Left colon (tissue), 2 donors: Measurements from ENCODE around the gene PLD1. TPM values are rescaled to one million over a fixed set of nuclear protein-coding genes. Genes with fewer than 3 reads are reported as not detected.
A peak's percentile ranks its signal among the peaks of the same experiment; 100 is the strongest.
"Not testable (repeated sequence)": the region's sequence is repeated elsewhere in the genome, so short reads cannot be mapped to it uniquely, and the experiment has no call there.

ENCODE experiments used
- ATAC-seq: fragments of 200-7000 bp; cut with Tn5 transposase; one replicate; pipeline ENCODE4 v1.9.1; 2020; ENCODE audit warnings: mild to moderate bottlenecking, moderate library complexity
- DNase-seq, 2 donors: peaks; one replicate each; pipeline ENCODE4 v3.0.0-alpha.2; 2020
- intact Hi-C, 2 donors: fragments of 100-400 bp; cut with DNase I in 1 of 2; cut with micrococcal nuclease in 1 of 2; formaldehyde crosslinking; loops; one replicate each; pipeline versions ENCODE4 v1.11.2 to v1.14.0; 2022; cut with DNase I, micrococcal nuclease
- total RNA-seq, 2 donors: library from RNA; stranded (reverse); fragmentation: NEBNext Ultra II Directional; extraction: Animal tissue kit (Norgen Biotek cat#: 25700); gene quantifications; one replicate each; pipeline ENCODE4 v1.2.1, GENCODE V29; 2021
- donor health status: DM: no; HTN: no; CAD: no.
- donor health status: DM: yes; HTN: yes; CAD: no.

PLD1 gene
- total RNA-seq, 2 donors from 2014 or later: 79.7 to 109 TPM

GRCh38 chr3:171654809-171655208 is 155.5 kb downstream of the PLD1 start:
- intact Hi-C loops: no loop called here
- no peak for ATAC-seq
- no peak for DNase-seq

DNA sequence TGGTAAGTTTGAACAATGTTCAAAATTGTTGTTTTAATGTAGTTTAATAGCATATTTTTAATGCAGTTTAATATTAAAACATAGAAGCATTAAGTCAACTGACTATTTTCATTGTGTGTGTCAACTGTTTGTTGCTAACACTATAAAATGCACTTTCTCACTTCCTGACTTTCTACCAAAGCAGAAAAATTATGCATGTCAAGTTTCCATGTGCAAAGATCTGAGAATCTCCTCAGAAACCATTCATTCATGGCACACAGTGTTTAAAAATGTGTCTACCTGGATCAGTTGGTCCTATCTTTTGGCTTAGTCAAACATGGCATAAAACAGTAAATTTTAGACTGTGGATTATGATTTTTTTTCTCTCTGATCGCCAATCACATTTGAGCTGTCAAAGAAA is 156.0 kb downstream of the PLD1 start:
- ATAC-seq: no peak
- no peak for DNase-seq
- intact Hi-C loops: no loop called here

DNA sequence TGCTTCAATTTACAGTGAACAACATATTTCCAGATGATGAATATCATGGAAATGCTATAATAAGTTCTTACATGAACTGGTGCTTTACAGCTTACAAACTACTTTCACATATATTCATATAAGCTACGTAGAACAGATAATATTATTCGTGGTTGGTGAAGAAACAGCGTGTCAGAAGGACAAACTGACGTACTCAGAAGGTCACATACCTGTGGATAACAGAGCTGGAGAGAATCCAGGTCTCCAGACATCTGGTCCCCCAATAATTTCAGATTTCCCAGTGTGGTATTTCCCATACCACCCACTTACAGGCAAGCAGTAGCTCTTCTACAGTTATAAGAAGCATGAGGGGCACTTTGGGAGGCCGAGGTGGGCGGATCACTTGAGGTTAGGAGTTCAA is 156.6 kb downstream of the PLD1 start:
- ATAC-seq: no peak
- intact Hi-C loops: no loop called here
- DNase-seq: no peak

GRCh38 chr3:171652932-171653331 is 157.4 kb downstream of the PLD1 start:
- intact Hi-C loops: no loop called here
- ATAC-seq: no peak
- no peak for DNase-seq

- DNase-seq (no peak), ATAC-seq (no peak)
- intact Hi-C loops: loop anchor here in 1 of 2 donors (5.0 to 10.0 kb wide), 4 partner anchors 122 to 1025 kb away; no protein-coding TSS in a partner anchor
Measured at GRCh38 chr3:171649911-171650592, 160.2 kb downstream of the PLD1 start.

DNA sequence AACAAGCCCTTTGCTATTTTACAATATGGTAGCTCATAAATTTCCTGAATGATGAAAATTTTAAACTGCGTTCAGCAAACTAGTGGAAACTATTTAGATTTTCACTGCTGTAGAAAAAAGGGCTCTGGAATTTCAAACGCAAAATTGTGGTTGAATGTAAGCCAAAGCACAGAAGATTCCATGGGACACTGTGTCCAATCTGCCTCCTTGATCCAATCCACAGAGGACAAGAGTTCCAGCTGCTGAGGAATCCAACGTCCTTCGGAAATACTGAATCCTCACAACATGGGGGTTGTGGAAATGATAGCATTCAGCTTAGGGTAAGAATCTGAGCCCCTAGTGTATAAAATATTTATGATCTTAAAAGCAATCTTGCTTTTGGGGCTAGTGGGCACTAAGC is 161.0 kb downstream of the PLD1 start:
- no peak for DNase-seq
- ATAC-seq: no peak
- intact Hi-C loops: loop anchor here in 1 of 2 donors (5.0 to 10.0 kb wide), 4 partner anchors 123 to 1026 kb away; no protein-coding TSS in a partner anchor

DNA sequence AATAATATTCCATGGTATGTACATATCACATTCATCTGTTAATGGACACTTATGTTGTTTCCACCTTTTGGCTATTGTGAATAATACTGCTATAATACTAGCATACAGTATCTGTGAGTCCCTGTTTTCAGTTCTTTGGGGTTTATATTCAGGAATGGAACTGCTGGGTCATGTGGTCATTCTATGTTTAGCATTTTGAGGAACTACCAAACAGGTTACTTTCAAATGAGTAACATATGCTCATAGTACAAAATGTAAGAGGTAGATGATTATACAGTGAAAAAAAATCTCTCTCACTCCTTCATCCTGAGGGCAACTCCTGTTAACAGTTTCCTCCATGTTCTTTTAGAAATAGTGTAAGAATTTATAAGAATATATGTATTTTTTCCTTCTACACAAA is 162.2 kb downstream of the PLD1 start:
- DNase-seq (no peak), ATAC-seq (no peak)
- intact Hi-C loops: loop anchor here in 1 of 2 donors (5.0 to 10.0 kb wide), 4 partner anchors 124 to 1027 kb away; no protein-coding TSS in a partner anchor

- DNase-seq: no peak
- intact Hi-C loops: loop anchor here in 1 of 2 donors (5.0 to 10.0 kb wide), 4 partner anchors 126 to 1028 kb away; no protein-coding TSS in a partner anchor
- peak; percentile 69 for ATAC-seq
Measured at GRCh38 chr3:171646357-171647133, 163.7 kb downstream of the PLD1 start.

- ATAC-seq: no peak
- intact Hi-C loops: loop anchor here in 1 of 2 donors (5.0 to 10.0 kb wide), 4 partner anchors 128 to 1030 kb away; no protein-coding TSS in a partner anchor
Measured at GRCh38 chr3:171644681-171645080, 165.6 kb downstream of the PLD1 start.

DNA sequence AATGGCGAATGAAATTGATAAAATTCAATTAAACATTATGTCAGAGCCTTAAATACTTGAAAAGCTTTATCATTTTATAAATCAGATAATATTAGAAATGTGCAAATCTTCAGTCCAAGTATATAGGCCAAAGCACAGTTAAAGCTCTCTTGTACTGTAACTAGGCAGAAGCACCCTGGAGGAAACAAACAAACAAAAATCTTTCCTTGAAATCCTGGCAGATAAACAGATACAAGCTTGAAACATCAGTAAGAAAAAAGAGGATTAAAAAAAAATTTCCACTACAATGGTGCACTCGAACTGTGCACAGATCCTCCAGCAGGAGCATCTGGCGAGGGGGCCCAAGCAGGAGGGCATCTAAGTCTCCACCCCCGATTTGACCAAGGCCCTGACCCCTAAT is 166.6 kb downstream of the PLD1 start:
- intact Hi-C loops: loop anchor here in 1 of 2 donors (10.0 kb wide), 2 partner anchors 701 to 1031 kb away; no protein-coding TSS in a partner anchor

More at GRCh38 chr3:171644681-171645080, 165.6 kb downstream of the PLD1 start:
- no peak for DNase-seq

DNA sequence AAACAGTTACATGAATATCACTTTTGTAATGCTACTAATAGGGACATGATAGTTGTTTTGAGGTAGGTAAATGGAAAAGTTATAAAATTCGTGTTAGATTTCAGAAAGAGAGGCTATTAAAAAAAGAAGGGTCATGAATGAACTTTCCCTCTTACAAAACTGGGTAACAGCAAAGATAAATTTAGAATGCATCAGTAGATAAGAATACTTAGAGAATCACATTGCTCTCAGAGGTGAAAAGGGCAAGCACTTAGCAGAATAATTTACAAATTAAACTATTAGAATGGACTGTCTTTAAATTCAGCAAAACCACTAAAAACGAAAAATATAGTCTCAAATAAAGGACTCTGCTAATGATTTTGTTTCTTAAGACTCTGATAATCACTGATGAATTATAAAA is 167.2 kb downstream of the PLD1 start:
- intact Hi-C loops: loop anchor here in 1 of 2 donors (10.0 kb wide), 2 partner anchors 702 to 1032 kb away; no protein-coding TSS in a partner anchor

More for the DNA sequence above, 166.6 kb downstream of the PLD1 start:
- DNase-seq: no peak
- no peak for ATAC-seq

DNA sequence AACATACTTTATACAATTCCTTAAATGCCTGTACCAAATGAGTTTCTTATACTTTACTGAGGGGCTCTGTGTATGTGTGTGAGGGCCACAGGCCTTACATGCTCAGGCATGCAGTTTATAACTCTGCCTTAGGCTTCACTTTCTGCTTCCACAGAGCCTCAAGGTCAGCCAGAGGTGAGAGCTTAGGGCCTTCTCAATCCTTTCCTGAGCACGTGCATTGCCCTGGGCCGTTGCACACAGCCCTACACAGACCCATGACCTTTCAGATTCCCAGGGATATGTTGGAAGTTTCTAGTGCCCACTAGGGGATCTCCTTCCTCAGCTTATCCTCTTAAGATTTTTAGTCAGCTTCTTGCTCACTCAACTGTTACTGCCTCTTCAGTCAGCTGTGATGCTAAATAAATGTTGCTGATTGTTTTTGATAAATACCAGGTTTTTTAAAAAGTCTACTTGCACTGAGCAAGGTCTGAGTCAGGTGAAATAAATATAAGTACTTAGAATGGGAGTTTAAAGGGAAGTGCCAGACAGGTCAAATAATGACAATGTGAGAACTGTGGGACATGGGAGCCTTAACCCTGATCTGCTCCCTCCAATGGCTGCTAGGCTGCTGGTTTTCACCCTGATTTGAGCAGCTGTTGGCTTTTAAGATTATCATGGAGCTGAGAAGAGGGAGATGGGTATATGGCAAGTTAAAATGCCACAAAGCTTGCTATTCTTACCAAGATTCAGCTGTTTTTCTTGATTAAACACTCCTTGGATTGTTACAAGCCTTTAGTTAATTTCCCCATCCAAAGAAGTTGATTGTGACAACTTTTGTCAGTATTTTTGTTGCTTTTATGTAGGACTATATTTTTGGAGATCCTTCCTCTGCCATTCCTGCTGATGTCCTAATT is 169.5 kb downstream of the PLD1 start:
- intact Hi-C loops: loop anchor here in 1 of 2 donors (10.0 kb wide), 2 partner anchors 704 to 1034 kb away; no protein-coding TSS in a partner anchor
- ATAC-seq (peak; percentile 61), DNase-seq (no peak)

More for the DNA sequence above, 167.2 kb downstream of the PLD1 start:
- ATAC-seq (no peak), DNase-seq (no peak)

- DNase-seq: no peak
- intact Hi-C loops: no loop called here
- no peak for ATAC-seq
Measured at GRCh38 chr3:171636666-171637065, 173.6 kb downstream of the PLD1 start.

GRCh38 chr3:171632766-171633165 is 177.5 kb downstream of the PLD1 start:
- DNase-seq (no peak), ATAC-seq (no peak)
- intact Hi-C loops: no loop called here

GRCh38 chr3:171626799-171627198 is 183.5 kb downstream of the PLD1 start:
- DNase-seq, intact Hi-C loops, ATAC-seq: not testable (repeated sequence)

DNA sequence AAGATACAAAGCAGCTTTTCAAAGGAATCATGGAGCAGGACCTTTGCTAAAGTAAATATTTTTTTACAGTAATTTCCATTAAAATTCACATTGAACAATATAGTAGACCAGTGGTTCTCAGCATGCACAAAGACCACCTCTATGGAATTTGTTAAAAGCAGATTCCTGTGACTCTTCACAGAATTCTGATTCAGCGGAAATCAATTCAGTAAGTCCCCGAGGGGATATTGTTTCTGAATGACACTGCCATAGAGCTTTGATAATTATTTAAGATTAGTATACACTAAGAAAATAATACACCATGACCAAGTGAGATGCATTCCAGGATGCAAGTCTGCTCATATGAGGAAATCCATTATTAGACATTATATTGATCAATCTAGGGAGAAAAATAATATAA is 188.2 kb downstream of the PLD1 start:
- no peak for DNase-seq
- intact Hi-C loops: no loop called here

GRCh38 chr3:171620825-171621434 is 189.4 kb downstream of the PLD1 start:
- ATAC-seq: no peak
- intact Hi-C loops: no loop called here
- no peak for DNase-seq

More for the DNA sequence above, 188.2 kb downstream of the PLD1 start:
- no peak for ATAC-seq

DNA sequence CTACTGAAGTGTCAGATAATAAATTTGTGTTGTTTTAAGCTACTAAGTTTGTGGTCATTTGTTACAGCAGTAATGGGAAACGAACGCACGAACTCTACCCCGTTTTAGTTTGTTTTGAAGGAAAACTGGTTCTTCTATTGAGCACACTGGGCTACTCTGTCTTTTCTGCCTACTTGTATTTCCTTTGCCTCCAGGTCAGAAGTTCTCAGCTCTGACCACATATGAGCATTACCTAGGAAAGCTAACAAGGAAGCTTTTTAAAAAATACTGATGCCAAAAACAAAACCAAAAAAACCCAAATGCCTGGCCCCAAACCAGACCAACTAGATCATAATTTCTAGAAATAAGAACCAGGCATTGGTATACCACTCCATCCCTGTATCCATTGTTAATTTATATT is 193.5 kb downstream of the PLD1 start:
- no peak for DNase-seq
- ATAC-seq: no peak
- intact Hi-C loops: no loop called here
